ENCODE measurements around the gene TPK1.

The TPK1 gene

DNA sequence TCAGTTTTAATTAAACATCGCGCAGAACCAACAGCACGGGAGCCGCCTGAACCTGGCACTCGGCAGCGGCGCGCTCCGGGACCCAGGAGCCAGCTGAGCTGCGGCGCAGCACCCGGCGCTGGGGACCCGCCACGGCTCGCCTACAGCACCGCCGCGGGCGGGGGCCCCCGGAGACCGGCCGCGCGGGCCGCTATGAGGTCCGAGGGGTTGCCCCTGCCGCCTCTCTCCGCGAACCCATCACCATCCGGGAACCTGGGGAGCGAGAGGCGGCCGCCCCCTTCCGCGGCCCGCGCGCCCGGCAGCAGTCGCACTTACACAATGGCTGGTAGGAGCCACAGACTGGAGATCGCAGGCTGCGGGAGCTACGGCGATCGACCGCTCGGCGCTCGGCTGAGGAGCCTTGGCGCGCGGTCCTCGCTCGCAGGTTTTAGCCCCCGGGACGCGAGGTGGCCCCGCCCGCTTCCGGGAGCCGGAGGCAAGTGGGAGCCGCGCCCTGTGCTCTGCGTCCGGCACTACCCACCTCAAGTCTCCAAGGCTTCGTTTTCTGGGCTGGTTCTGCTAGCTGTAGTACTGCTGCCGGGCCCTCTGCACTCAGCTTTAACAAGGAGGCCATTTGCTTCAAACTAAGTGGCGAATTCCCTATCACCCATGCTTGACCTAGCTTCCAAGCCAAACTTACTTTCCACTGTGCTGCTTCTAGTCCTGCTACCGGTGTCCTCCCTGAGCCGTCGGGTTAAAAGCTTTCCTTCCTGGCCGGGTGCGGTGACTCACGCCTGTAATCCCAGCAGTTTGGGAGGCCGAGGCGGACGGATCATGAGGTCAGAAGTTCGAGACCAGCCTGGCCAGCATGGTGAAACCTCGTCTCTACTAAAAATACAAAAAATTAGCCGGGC is at the start of gene TPK1:
TPK1 (minus strand) TSS at position 402 of the 893 bp plus-strand sequence. CDS start 451 bp downstream, outside the sequence.
- DNase-seq, result peak; percentile 93

DNA sequence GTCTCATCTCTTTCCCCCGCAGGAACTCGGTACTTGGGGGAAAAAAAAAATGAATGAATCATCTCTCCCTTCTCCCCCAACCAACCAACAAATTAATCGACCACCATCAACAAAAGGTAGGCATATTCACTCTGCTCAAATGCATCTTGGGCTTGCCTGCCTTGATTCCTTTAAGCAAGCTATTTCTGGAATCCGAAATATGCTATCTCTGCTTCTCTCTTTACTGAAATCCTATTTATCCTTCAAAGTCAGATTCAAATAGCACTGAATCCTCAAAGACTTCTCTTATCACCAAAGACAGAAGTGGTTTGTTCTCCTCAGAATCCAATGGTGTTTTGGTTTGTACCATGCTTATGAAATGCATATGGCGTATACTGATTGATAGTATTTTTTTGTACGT is 49.6 kb upstream of the TPK1 start:
- no peak for DNase-seq

DNA sequence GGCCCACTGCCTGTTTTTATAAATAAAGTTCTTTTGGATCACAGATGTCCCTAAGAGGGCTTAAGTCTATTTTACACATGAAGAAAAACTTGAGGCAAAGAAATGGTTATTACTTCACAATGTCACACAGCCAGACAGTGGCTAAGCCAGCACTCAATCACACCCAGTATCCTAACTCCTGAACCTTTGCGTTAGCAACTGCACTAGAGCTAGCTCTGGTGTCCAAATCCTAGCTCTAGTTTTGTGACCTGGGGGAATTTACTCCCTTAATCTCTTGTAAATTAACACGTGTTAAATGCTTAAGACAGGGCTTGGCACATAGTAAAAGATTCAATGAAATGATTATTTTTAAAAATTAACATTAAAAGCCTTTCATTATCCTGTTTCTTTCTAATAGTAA is 49.0 kb upstream of the TPK1 start:
- DNase-seq, result no peak

DNA sequence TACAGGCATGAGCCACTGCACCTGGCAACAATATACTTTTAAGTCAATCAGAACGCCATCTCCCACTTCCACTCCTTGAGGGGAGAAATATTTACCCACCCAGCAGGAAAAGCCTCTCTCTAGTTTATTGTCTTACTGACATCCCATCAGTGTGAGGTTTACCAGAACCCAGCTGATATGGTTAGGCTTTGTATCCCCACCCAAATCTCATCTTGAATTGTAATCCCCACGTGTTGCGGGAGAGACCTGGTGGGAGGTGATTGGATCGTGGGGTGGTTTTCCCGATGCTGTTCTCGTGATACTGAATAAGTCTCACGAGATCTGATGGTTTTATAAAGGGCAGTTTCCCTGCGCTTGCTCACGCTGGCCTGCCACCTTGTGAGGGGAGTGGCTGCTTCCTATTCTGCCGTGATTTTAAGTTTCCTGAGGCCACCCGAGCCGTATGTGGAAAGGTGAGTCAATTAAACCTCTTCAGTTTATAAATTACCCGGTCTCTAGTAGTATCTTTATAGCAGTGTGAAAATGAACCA is 37.5 kb upstream of the TPK1 start:
- no peak for DNase-seq

DNA sequence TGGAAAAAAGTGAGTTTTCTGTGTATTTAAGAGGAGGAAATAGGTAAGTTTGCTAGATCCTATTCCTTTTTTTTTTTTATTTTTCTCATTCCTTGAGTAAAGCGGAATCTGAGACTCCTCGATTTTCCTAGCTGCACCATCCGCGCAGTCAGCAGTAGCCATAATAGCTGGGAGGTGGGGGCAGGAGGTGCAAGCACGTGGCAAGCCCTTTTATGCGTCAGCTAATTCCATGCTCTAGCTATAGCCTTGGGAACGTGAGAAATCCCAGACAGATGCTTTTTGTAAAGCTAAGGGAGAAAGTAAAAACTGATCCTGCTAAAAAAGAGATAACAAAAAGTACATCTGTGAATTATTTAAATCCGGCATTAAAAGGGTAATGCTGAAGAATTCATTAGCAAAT is 33.2 kb upstream of the TPK1 start:
- DNase-seq, result no peak

DNA sequence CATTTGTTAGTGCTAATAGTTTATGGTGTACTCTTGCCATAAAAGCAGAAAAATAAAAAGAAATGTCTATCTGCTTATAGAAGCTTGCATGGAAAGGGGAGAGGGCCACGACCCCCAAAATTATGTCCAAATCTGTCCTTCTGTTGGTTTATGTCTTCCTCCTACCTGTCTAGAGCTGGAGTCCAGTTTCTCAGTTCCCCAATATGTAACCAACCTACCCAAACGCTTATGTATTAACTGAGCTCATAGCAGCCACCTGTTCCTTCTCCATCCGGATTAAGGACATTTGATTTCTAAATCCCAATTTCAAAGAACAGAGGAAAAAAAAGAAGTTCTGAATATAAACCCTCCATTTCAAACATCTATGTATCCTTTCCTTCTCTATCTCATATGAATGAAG is 30.3 kb upstream of the TPK1 start:
- no peak for DNase-seq

DNA sequence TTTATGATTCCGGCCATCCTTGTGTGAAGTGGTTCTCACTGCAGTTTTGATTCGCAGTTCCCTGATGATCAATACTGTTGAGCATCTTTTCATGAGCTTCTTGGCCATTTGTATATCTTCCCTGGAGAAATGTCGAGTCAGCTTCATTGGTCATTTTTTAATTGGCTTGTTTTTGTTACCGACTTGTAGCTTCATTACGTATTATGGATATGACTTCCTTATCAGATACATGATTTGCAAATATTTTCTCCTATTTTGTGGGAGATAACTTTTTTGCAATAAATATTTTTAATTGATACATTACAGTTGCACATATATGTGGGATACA is 27.4 kb upstream of the TPK1 start:
- no peak for DNase-seq

DNA sequence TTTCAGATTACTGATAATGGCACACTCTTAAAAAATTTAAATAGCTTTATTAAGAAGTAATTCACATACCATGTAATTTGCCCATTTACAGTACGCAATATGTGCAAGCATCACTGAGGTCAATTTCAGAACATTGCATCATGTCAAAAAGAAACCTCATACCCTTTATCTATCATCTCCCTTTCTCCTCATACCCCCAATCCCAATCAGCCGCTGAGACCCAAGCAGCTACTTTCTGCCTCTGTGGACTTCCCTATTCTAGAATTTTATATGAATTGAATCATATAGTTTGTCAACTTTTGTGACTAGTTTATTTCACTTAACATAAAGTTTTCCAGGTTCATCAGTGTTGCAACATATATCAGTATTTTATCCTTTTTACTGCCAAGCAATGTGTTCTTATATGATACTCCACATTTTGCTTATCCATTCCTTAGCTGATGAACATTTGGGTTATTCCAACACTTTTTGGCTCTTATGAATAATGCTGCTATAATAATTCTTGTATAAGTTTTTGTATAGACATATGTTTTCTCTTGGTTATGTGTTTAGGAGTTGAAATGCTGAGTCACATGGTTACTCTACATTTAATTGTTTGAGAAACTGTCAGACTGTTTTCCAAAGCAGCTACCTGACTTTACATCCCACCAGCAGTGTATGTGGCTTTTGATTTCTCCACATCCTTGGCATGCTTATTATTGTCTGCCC is 26.9 kb upstream of the TPK1 start:
- DNase-seq, result no peak

DNA sequence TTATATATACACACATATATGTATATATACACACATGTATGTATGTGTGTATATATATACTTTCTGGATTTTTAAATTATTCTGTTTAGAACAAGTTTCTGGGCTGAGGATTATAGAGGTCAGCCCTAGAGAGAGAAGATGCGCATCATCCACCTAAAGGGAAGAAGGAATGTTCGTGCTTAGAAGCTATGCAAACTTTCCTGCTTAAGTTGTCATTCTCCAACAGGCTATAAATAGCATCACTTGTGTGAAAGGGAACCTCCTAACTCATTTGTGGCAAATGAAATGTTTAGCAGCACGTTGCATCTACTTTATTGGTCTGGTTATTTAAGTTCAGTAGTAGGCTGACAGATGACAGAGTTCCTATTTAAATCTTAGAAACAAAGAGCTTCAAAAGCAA is 23.9 kb upstream of the TPK1 start:
- DNase-seq, result no peak

DNA sequence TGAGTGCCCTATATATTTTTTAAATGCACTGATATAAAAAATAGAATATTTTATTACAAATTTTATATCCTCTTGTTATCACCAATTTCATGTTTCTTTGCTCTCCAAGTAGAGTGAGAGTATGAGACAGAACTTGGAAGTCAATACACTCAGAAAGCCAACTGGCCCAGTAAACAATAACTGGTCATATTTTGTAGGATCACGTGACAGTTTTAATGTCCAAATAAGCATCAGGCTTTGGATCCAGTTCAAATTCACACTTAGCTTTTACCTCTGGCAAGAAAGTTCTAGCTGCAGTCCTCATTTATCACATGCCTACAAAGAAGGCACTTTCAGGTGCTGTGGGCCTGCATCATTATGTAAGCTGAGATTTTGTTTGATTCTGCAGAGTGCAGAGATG is 21.6 kb upstream of the TPK1 start:
- DNase-seq, result no peak

DNA sequence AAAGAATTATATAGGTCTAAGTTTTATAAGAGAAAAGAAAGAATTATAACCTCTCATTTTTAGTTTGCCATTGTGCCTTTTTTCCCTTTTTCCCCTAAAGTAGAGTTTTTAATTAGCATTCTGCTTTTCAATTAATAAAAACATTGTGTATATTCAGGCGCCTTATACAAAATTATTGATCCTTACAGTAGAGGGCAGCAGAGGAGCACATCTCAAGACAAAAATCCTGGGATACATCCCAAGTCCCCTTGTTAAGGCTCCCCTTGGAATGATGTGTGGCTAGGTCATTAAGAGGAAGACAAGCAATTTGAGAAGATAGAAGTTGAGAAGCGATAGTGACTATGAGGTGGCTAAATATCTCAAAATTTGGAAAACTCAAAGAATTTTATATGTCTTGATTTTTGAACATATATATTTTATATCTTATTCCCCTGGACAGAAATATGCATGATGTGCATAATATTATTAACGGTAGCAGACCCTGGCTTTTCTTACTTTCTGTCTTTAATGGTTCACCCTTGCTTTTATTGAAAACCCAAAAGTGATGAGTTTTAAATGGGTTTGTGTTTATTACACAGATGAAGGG is 19.1 kb upstream of the TPK1 start:
- peak; percentile 40 for DNase-seq

DNA sequence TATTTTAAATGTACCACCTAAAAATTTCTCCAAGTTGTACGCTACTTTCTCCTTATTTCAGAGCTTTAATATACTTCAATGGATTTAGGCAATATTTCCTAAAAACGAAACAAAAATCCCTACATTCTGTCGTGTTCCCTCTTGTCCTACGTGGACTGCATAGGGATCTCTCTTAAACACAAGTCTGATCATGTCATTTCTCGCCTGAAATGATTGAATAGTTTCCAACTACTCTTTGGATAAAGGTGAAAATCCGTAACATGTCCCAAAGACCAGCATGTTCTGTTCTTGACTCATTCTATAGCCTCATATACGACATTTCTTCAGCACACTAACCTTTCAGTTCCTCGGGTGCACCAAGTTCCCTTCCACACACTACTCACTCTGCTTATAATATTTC is 17.7 kb upstream of the TPK1 start:
- DNase-seq, result no peak

DNA sequence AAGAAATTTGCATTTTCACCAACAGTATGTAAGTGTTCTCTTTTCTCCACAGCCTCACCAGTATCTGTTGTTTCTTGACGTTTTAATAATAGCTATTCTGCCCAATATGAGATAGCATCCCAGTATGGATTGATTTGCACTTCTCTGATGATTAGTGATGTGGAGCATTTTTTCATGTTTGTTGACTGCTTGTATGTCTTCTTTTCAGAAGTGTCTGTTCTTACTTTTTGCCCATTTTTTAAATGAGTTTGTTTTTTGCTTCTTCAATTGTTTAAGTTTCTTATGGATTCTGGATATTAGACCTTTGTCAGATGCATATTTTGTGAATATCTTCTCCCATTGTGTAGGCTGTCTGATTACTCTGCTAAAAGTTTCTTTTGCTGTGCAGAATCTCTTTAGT is 12.2 kb upstream of the TPK1 start:
- no peak for DNase-seq

DNA sequence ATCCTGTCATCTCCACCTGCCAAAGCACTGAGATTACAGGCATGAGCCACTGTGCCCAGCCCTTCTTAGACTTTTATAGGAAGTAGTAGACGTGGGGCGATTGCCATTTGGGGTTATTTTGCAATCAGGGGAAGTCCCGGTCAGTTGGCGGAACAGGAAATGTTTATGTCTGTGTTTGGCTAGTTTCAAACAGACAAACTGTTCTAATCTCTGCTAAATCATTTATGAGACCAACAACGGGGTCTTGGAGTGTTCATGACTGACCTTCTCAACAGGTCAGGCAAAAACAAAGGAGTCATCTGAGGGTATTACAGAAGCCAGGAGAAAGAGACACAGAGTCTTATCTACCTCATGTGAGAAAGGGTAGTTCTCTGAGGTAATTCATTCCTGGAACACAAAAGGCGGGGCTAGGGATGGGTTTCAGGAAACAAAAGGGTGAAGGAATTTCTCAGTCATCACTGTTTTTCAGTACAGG is 6.6 kb upstream of the TPK1 start:
- no peak for DNase-seq

DNA sequence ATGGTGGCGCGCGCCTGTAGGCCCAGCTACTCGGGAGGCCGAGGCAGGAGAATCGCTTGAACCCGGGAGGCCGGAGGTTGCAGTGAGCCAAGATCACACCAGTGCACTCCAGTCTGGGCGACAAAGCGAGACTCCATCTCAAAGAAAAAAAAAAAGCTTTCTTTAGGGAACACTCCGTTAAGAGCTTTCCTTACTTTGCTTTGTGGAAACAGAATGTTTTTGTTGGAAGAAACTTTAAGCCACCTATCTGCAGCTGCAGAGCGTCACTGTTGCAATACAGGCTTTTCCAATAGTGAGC is 641 bp upstream of the TPK1 start:
- no peak for DNase-seq

DNA sequence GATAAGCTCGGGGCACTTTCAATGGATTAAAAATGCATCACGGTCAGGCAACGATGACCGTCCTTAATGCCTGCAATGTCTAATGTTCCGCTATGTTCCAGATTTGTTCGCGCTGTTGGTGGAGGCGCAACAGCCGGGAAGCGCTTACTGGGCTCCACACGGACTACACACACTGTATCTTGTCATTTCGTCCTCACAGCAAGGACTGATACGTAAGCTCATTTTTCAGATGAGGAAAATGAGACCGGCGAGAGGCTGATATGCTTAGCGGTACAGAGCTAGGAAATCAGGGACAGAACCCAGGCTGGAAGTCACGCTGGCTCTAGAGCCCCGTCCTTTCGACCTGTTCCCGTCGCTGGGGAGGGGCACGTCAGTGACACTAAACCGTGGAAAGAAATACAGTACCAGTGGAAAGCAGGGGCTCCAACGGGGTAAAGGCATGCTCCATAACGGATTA is 670 bp downstream of the TPK1 start:
- DNase-seq, result peak; percentile 58

DNA sequence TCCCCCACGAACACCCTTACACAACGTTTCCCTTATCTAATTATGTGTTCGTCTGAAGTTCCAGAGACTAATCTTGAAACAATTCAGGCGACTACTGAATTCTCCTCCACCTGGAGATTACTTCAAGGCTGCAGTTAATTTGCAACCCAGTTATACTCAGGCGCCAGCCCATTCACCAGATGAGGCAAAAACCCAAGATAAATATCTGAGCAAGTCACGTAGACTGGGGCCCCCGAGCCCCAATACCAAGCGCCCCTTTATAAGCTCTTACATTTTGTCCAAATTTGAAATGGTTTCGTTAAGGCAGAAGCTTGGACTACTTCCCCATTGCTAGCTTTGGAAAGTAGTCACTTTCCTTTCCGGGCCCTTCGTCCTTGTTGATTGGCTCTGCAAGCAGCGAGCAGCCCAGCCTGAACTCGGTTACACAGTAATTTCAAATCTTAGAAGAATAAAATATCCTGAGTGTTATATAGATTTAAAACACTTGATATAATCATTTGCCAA is 1.2 kb downstream of the TPK1 start:
- DNase-seq, result peak; percentile 24

DNA sequence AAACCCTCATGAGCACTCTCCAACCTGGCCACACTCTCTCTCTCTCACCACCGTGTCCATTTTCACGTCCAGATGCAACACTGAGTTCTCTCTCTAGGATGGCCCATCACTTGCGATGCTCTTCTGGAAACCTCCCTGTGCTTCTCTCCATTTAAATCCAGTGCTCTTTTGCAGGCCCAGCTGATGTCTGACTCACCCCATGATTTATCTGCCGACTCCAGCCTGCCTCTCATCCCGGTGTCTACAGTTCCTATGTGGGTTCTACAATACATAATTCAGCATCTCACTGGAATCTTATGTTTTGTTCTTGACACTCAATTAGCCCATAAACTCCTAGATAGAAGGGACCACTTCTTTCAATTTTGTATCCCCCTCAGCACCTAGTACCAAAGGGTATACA is 5.0 kb downstream of the TPK1 start:
- peak; percentile 61 for DNase-seq

DNA sequence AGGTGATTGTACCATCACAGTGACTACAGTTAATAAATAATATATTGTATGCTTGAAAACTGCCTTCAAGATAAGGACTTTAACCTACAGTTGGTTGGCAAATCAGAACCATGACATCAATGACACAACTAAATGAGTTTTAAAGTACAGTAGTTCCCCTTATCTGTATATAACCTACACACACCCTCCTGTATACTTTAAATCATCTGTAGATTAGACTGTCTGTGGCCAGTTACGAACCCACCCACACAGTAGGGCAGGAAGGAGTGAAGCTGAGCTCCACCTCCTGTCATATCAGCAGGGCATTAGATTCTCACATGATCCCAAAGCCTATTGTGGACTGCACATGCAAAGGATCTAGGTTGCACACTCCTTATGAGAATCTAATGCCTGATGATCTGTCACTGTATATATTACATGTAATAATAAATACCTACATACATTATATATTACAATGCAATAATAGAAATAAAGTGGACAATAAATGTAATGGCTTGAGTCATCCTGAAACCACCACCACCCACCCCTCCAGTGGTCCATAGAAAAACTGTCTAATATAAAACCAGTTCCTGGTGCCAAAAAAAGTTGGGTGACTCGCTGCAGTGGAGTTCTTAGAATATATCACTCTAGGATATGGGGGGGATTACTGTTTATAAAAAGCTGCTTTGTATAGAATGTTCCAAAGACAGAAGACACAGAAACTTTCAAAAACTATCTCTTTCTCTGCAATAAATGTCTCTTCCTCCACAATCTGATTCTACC is 5.6 kb downstream of the TPK1 start:
- peak; percentile 75 for DNase-seq

DNA sequence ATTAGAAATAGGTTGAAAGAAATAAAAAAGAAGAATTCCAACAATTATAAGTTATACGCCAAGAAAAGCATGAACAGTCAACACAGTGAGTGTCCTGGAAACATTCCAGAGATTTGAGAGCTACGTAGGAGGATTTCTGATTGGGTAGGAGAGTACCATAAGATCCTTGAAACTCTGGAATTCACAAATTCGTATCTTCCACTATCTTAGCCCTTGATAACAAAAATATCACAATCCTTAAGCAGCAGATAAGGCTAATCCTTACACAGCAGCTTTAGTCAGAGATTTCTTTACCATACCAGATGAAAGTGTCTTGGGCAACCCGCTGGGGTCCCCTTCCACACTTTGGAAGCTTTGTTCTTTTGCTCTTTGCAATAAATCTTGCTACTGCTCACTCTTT is 8.2 kb downstream of the TPK1 start:
- peak; percentile 78 for DNase-seq

DNA sequence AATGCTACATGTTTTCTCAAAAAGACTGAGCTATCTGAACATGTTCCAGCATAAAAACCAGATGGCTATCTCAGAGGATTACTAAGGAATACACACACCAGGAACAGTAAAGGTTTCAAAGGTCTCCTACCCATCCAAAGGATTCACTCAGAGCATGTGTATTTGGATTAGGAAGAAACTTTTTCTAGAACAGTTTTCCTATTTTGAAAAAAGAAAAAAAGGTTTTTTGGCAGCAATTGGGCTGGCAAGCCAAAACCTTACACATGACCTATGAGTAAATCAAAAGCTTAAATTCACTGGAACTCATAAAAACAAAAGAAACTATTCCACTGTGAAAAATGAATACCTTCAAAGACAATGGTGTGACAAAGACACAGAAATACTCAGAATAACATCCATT is 9.6 kb downstream of the TPK1 start:
- DNase-seq, result peak; percentile 3

DNA sequence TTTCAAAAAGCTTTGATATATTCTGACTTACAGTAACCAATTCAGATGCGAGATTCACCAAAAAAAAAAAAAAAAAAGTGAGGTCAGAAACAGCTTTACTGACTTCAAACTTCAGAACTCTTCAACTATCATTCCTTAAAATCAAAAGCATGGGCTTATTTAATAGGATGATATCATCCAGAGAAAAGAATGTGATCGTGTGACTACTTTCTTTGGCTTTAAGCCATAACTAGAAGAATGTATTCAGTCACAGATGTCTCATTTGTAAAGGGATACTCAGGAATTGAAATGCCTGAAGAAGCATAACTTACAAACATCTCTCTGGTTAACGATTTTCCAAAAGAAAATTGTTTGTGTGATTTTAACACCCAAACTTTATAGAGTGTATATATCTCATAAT is 11.5 kb downstream of the TPK1 start:
- DNase-seq, result peak; percentile 88

DNA sequence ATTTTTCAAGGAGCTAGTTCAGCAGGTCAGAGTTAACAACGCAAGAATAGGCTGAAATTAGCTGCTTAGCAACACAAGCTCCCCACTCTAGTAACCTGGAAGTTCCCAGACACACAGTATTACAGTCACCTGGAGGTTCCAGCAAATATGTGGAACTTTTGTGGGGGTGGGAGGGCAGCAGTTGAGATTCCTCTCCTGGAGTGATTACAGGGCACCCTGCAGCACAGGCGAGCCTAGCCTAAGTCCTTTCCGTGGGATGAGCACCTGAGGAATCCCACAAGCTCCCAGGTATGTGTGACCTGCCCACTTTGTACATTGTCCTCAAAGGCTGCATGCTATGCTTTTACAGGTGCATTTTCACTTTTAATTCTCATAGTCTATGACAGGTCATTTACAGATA is 13.6 kb downstream of the TPK1 start:
- DNase-seq, result no peak

All from fibroblast of skin of right biceps (primary cell).